Adrenal gland (tissue), 12 donors: ENCODE data around the gene PYM1. TPM values are rescaled to one million over a fixed set of nuclear protein-coding genes. Genes with fewer than 3 reads are reported as not detected.

ENCODE experiments used
- DNase-seq, 7 donors: peaks; one replicate each; pipeline ENCODE4 v3.0.0-alpha.2; 2019 to 2020
- H3K27ac ChIP-seq, 5 donors: fragments of 200-600 bp; sonication (generic) in 4 of 5; 1 replicate in 3 of 5; 2 replicates in 2 of 5; pipeline versions ENCODE4 v1.5.1 to v1.8.0; 2016 to 2020; ENCODE audit warnings: mild to moderate bottlenecking in 1 of 5
- H3K27me3 ChIP-seq: fragments of 200-600 bp; 2 replicates; pipeline ENCODE4 v1.8.0; 2021
- H3K36me3 ChIP-seq, 2 donors: fragments of 200-600 bp; replicated peaks in 1 of 2; 1 replicate in 1 of 2; 2 replicates in 1 of 2; pipeline versions ENCODE4 v1.5.1 to v1.8.0; 2018 to 2022
- H3K4me1 ChIP-seq, 2 donors: fragments of 200-600 bp; replicated peaks in 1 of 2; 1 replicate in 1 of 2; 2 replicates in 1 of 2; pipeline versions ENCODE4 v1.5.1 to v1.8.0; 2018 to 2021
- H3K4me3 ChIP-seq, 4 donors: fragments of 200-600 bp; sonication (generic) in 3 of 4; one replicate each; pipeline ENCODE4 v1.5.1; 2016 to 2018
- H3K9me3 ChIP-seq, 3 donors: fragments of 200-600 bp; sonication (generic) in 1 of 3; replicated peaks in 1 of 3; 1 replicate in 2 of 3; 2 replicates in 1 of 3; pipeline versions ENCODE4 v1.5.1 to v1.8.0; 2016 to 2021
- CTCF ChIP-seq, 6 experiments: fragments of 450-650 bp in 4 of 6; fragments of 200-600 bp in 2 of 6; sonication (generic) in 1 of 6; IDR thresholded peaks; 1 replicate in 5 of 6; 2 replicates in 1 of 6; pipeline versions ENCODE4 v1.5.1 to v1.8.0; 2016 to 2021; ENCODE audit warnings: antibody characterized with exemption in 6 of 6, mild to moderate bottlenecking in 2 of 6, moderate library complexity in 1 of 6
- POLR2A ChIP-seq, 2 donors: fragments of 450-650 bp; IDR thresholded peaks; one replicate each; pipeline ENCODE4 v1.6.1; 2017; ENCODE audit warnings: antibody characterized with exemption in 2 of 2, mild to moderate bottlenecking in 2 of 2, moderate library complexity in 1 of 2
- WGBS, 4 donors: extraction: QIAGEN DNeasy Blood & Tissue Kit in 2 of 4; methylation state at CpG; one replicate each; pipeline versions ENCODE4 v1.1.5 to v1.1.7; 2013 to 2017; 5-methylcytosine and 5-hydroxymethylcytosine counted together
- intact Hi-C, 2 donors: fragments of 100-400 bp; cut with DNase I; formaldehyde crosslinking; loops; one replicate each; pipeline versions ENCODE4 v1.14.1 to v1.15.0; 2022 to 2023
- polyA plus RNA-seq, 3 donors: library from polyadenylated mRNA; stranded (reverse); fragments of 200-250 nt in 2 of 3; fragments of 350-450 nt in 1 of 3; fragmentation: Illumina TruSeq in 1 of 3; extraction: RNeasy Lipid Tissue Mini Kit (QIAGEN cat#74804) in 1 of 3; gene quantifications; one replicate each; pipeline ENCODE4 v1.2.3, GENCODE V29; 2013 to 2014
- total RNA-seq, 9 donors: library from RNA; depleted of rRNA in 4 of 9; stranded (reverse); fragments of >200 nt in 4 of 9; fragments of 120-200 nt in 1 of 9; fragmentation: NEBNext Ultra II Directional in 1 of 9; extraction: Animal tissue kit (Norgen Biotek cat#: 25700) in 1 of 9; gene quantifications; one replicate each; pipeline versions ENCODE4 v1.1.0 to v1.2.4, GENCODE V29; 2013 to 2023
- donor health status: healthy with polysubstance abuse.
- donor health status: Bipolar disorder and iron deficiency.
- donor health status: DM: yes; HTN: yes; CAD: no.
- donor health status: DM: no; HTN: no; CAD: no.
- donor health status: DM: no; HTN: no; CAD: no.
- donor health status: DM: yes; HTN: yes; CAD: no.

PYM1 gene
- total and polyA plus RNA-seq, 12 donors, result 32.1 to 60.9 (median 43.5) TPM

- peak in 6 of 7 donors; percentile 18 to 63 (median 56) for DNase-seq
- TF ChIP-seq POLR2A (IDR thresholded peaks at IDR 0.05) (no peak), CTCF (IDR thresholded peaks at IDR 0.05) (no peak)
- H3K27me3 ChIP-seq, result no peaks in the 10 kb centered on the region
- H3K4me3 ChIP-seq, result peak overlapping the region in 3 of 4 donors; percentile 18 to 89 (median 86)
- intact Hi-C loops, result loop anchor here in 1 of 2 donors (5.0 kb wide), 1 partner anchor 110 kb away; no protein-coding TSS in a partner anchor
- H3K4me1 ChIP-seq, result peaks cover 26 to 51% of the 10 kb centered on the region in 2 donors
- peak overlapping the region in 4 of 5 donors; percentile 54 to 78 (median 60) for H3K27ac ChIP-seq
- WGBS, 4 donors, result 0 to 3% (median 1%) methylated on average over 18 to 60 of the region's 60 CpGs
- H3K9me3 ChIP-seq, result no peaks in the 10 kb centered on the region
- no peaks in the 10 kb centered on the region for H3K36me3 ChIP-seq
Measured at GRCh38 chr12:55931780-55932550, 4.3 kb upstream of the PYM1 start.

GRCh38 chr12:55931317-55931779 lies 3.7 kb upstream of the PYM1 start:
- H3K36me3 ChIP-seq, result no peaks in the 10 kb centered on the region
- no peak for DNase-seq
- 14 to 17% (median 15%) methylated on average over 10 of the region's 10 CpGs for WGBS, 4 donors
- no peak for TF ChIP-seq POLR2A (IDR thresholded peaks at IDR 0.05)
- TF ChIP-seq CTCF (IDR thresholded peaks at IDR 0.05), result no peak
- peak overlapping the region in 2 of 4 donors; percentile 86 to 89 for H3K4me3 ChIP-seq
- peak overlapping the region in 4 of 5 donors; percentile 54 to 78 (median 60) for H3K27ac ChIP-seq
- intact Hi-C loops, result loop anchor here in 1 of 2 donors (5.0 kb wide), 1 partner anchor 109 kb away; no protein-coding TSS in a partner anchor
- no peaks in the 10 kb centered on the region for H3K9me3 ChIP-seq
- H3K4me1 ChIP-seq, result peaks cover 27 to 51% of the 10 kb centered on the region in 2 donors
- no peaks in the 10 kb centered on the region for H3K27me3 ChIP-seq

GRCh38 chr12:55930771-55931316 lies 3.1 kb upstream of the PYM1 start, which contains the start of gene DGKA:
Gene DGKA (plus strand): TSS chr12:55931162. CDS start chr12:55936504, 5,342 bp downstream.
- Histone ChIP-seq H3K4me1 (peaks cover 32 to 56% of the 10 kb centered on the region in 2 donors), H3K4me3 (peak within 1 kb of the TSS in 3 of 4 donors; percentile 18 to 89 (median 86)), H3K9me3 (no peaks in the 10 kb centered on the region), H3K27ac (peak within 1 kb of the TSS in 4 of 5 donors; percentile 54 to 78 (median 60)), H3K36me3 (no peaks in the 10 kb centered on the region), H3K27me3 (no peaks in the 10 kb centered on the region)
- peak in 2 of 7 donors; percentile 17 to 27 for DNase-seq
- 39 to 52% (median 51%) methylated on average over 3 of the region's 3 CpGs for WGBS, 4 donors
- TF ChIP-seq POLR2A (IDR thresholded peaks at IDR 0.05), result no peak
- peak; percentile 34 to 60 (median 45) for TF ChIP-seq CTCF (IDR thresholded peaks at IDR 0.05)
- intact Hi-C loops, result loop anchor here in 1 of 2 donors (5.0 kb wide), 1 partner anchor 109 kb away; no protein-coding TSS in a partner anchor

- Histone ChIP-seq H3K4me1 (peaks cover 32 to 64% of the 10 kb centered on the region in 2 donors), H3K27ac (peak overlapping the region in 1 of 5 donors; percentile 49), H3K27me3 (no peaks in the 10 kb centered on the region), H3K9me3 (no peaks in the 10 kb centered on the region), H3K36me3 (no peaks in the 10 kb centered on the region), H3K4me3 (no peak overlapping the region)
- DNase-seq, result peak in 1 of 7 donors; percentile 28
- TF ChIP-seq CTCF (IDR thresholded peaks at IDR 0.05) (no peak), POLR2A (IDR thresholded peaks at IDR 0.05) (no peak)
- WGBS, 4 donors, result 51 to 65% (median 58%) methylated on average over 8 of the region's 8 CpGs
- intact Hi-C loops, result no loop called here
Measured at GRCh38 chr12:55929306-55929791, 1.7 kb upstream of the PYM1 start.
